Keratinocyte (primary cell): ENCODE measurements around the gene HYAL1.

Source experiments
- CTCF ChIP-seq, 3 experiments: IDR thresholded peaks in 1 of 3; conservative IDR thresholded peaks in 1 of 3; optimal IDR thresholded peaks in 1 of 3; 2 replicates in 2 of 3; 3 replicates in 1 of 3; pipeline versions ENCODE3 to v1.5.1; 2011; ENCODE audit warnings: low read length in 3 of 3, mild to moderate bottlenecking in 3 of 3, moderate library complexity in 2 of 3, control low read depth in 1 of 3, inconsistent platforms in 1 of 3; ENCODE audit not compliant: insufficient read depth in 2 of 3; ENCODE audit errors: extremely low read depth in 1 of 3
- EZH2 ChIP-seq: IDR thresholded peaks from one replicate; pipeline ENCODE4 v1.6.1; 2012; ENCODE audit warnings: inconsistent platforms, mild to moderate bottlenecking, low read length, moderate library complexity

- TF ChIP-seq CTCF (optimal IDR thresholded peaks at IDR 0.05 in 1 of 3, IDR thresholded peaks at IDR 0.05 in 1 of 3, conservative IDR thresholded peaks at IDR 0.05 in 1 of 3; ENCODE audit: extremely low read depth in 1 of 3, insufficient read depth in 2 of 3, low read length in 3 of 3): no peak
- no peak for TF ChIP-seq EZH2
These were observed 17.5 kb upstream of the HYAL1 start for GRCh38 chr3:50320853-50321335.
